OCI-LY1 (cell line): ENCODE data around the gene ATP6V0E1.

ENCODE experiments used
- H2AFZ ChIP-seq: fragments of 200-600 bp; sonication (generic), shearing (Covaris generic); 2 replicates; pipeline ENCODE4 v1.6.0; 2014; ENCODE audit warnings: antibody characterized with exemption, mild to moderate bottlenecking, low read length
- H3F3A ChIP-seq: fragments of 200-600 bp; sonication (generic), shearing (Covaris generic); 2 replicates; pipeline ENCODE4 v1.6.0; 2014; ENCODE audit warnings: mild to moderate bottlenecking, antibody characterized with exemption, low read length, moderate library complexity; ENCODE audit not compliant: insufficient read depth
- H3K27ac ChIP-seq: fragments of 200-600 bp; sonication (generic); 2 replicates; pipeline ENCODE4 v1.5.1; 2014; ENCODE audit warnings: low read length, mixed run types, mild to moderate bottlenecking, low read depth; ENCODE audit not compliant: poor library complexity, severe bottlenecking
- H3K27me3 ChIP-seq: fragments of 200-600 bp; sonication (generic); 2 replicates; pipeline ENCODE4 v1.6.0; 2014; ENCODE audit warnings: antibody characterized with exemption, mild to moderate bottlenecking, low read length, moderate library complexity; ENCODE audit not compliant: insufficient read depth
- H3K36me3 ChIP-seq: fragments of 200-600 bp; sonication (generic); 2 replicates; pipeline ENCODE4 v1.6.1; 2014; ENCODE audit warnings: mild to moderate bottlenecking, antibody characterized with exemption, low read length, moderate library complexity, mixed read lengths; ENCODE audit not compliant: insufficient read depth
- H3K4me1 ChIP-seq: fragments of 200-600 bp; sonication (generic); 2 replicates; pipeline ENCODE4 v1.5.1; 2014; ENCODE audit warnings: mild to moderate bottlenecking, low read length, moderate library complexity; ENCODE audit not compliant: insufficient read depth, severe bottlenecking
- H3K4me2 ChIP-seq: fragments of 200-600 bp; sonication (generic), shearing (Covaris generic); 2 replicates; pipeline ENCODE4 v1.6.1; 2014; ENCODE audit warnings: low read length
- H3K4me3 ChIP-seq: fragments of 200-600 bp; sonication (generic); 2 replicates; pipeline ENCODE4 v1.5.1; 2014; ENCODE audit warnings: low read length, low read depth, mild to moderate bottlenecking, mixed read lengths; ENCODE audit not compliant: poor library complexity, severe bottlenecking
- H3K79me2 ChIP-seq: fragments of 200-600 bp; shearing (Covaris generic); 2 replicates; pipeline ENCODE4 v1.6.1; 2016; ENCODE audit warnings: mixed run types, low read length, mixed read lengths; ENCODE audit not compliant: insufficient read depth
- H3K9ac ChIP-seq: fragments of 200-600 bp; sonication (generic), shearing (Covaris generic); 2 replicates; pipeline ENCODE4 v1.6.1; 2014; ENCODE audit warnings: mild to moderate bottlenecking, low read length, mixed read lengths
- H3K9me2 ChIP-seq: fragments of 200-600 bp; sonication (generic), shearing (Covaris generic); 2 replicates; pipeline ENCODE4 v1.6.1; 2014; ENCODE audit warnings: low read depth, mild to moderate bottlenecking, low read length, mixed read lengths
- H3K9me3 ChIP-seq: fragments of 200-600 bp; shearing (Covaris generic); 2 replicates; pipeline ENCODE4 v1.6.1; 2014; ENCODE audit warnings: low read length, mixed read lengths
- H4K20me1 ChIP-seq: fragments of 200-600 bp; sonication (generic), shearing (Covaris generic); 2 replicates; pipeline ENCODE4 v1.6.0; 2016; ENCODE audit warnings: mild to moderate bottlenecking, low read length; ENCODE audit not compliant: insufficient read depth
- EZH2 ChIP-seq: fragments of 200-600 bp; sonication (generic), shearing (Covaris generic); IDR thresholded peaks from 2 replicates; pipeline ENCODE4 v1.8.0; 2017; ENCODE audit warnings: borderline replicate concordance, mixed run types, mild to moderate bottlenecking, antibody characterized with exemption, low read length, moderate library complexity, mixed read lengths
- TF ChIP-seq, protein P1 (sequence below): fragments of 200-600 bp; sonication (generic), shearing (Covaris generic); IDR thresholded peaks from 2 replicates; pipeline ENCODE4 v1.5.1; 2017; ENCODE audit warnings: mild to moderate bottlenecking, antibody characterized with exemption, low read length, moderate library complexity, mixed read lengths

Gene ATP6V0E1

GRCh38 chr5:173053041-173053440 is 69.5 kb downstream of the ATP6V0E1 start:
- Histone ChIP-seq H2AFZ (no peak overlapping the region), H3K36me3 (no peaks in the 10 kb centered on the region), H3F3A (no peaks in the 10 kb centered on the region), H3K9ac (no peak overlapping the region), H3K4me3 (no peak overlapping the region), H3K9me3 (no peaks in the 10 kb centered on the region), H3K27me3 (no peaks in the 10 kb centered on the region), H3K4me1 (peaks cover 33% of the 10 kb centered on the region), H3K79me2 (peaks cover 4% of the 10 kb centered on the region), H4K20me1 (no peaks in the 10 kb centered on the region), H3K9me2 (no peaks in the 10 kb centered on the region), H3K4me2 (no peak overlapping the region), H3K27ac (no peak overlapping the region)
- TF ChIP-seq, protein P1, sequence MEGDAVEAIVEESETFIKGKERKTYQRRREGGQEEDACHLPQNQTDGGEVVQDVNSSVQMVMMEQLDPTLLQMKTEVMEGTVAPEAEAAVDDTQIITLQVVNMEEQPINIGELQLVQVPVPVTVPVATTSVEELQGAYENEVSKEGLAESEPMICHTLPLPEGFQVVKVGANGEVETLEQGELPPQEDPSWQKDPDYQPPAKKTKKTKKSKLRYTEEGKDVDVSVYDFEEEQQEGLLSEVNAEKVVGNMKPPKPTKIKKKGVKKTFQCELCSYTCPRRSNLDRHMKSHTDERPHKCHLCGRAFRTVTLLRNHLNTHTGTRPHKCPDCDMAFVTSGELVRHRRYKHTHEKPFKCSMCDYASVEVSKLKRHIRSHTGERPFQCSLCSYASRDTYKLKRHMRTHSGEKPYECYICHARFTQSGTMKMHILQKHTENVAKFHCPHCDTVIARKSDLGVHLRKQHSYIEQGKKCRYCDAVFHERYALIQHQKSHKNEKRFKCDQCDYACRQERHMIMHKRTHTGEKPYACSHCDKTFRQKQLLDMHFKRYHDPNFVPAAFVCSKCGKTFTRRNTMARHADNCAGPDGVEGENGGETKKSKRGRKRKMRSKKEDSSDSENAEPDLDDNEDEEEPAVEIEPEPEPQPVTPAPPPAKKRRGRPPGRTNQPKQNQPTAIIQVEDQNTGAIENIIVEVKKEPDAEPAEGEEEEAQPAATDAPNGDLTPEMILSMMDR = no peak
- no peak for TF ChIP-seq EZH2

GRCh38 chr5:173055042-173055721 is 71.6 kb downstream of the ATP6V0E1 start:
- Histone ChIP-seq H3K36me3 (no peaks in the 10 kb centered on the region), H3K27ac (no peak overlapping the region), H4K20me1 (no peaks in the 10 kb centered on the region), H3F3A (no peaks in the 10 kb centered on the region), H3K4me2 (peak overlapping the region; percentile 92), H3K27me3 (no peaks in the 10 kb centered on the region), H3K9me2 (no peaks in the 10 kb centered on the region), H3K9me3 (no peaks in the 10 kb centered on the region), H3K4me3 (peak overlapping the region; percentile 77), H3K9ac (peak overlapping the region; percentile 65), H3K79me2 (peaks cover 11% of the 10 kb centered on the region), H3K4me1 (peaks cover 37% of the 10 kb centered on the region), H2AFZ (no peak overlapping the region)
- TF ChIP-seq EZH2 = no peak
- TF ChIP-seq, protein P1 = no peak

DNA sequence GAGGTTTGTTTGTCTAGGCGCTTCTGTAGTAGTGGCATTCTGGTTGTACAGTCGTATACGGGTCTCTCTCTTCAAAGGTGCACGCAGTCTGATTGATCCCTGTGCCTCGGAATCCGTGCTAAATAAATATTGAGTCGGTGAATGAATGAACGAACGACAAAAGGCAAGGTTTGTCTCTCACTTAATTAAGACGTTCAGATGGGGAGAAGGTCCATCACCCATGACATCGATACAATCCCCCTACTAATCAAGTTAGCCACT is 72.1 kb downstream of the ATP6V0E1 start:
- Histone ChIP-seq H3K27ac (no peak overlapping the region), H3K4me3 (peak overlapping the region; percentile 77), H3K27me3 (no peaks in the 10 kb centered on the region), H3K9ac (peak overlapping the region; percentile 65), H4K20me1 (no peaks in the 10 kb centered on the region), H3K79me2 (peaks cover 11% of the 10 kb centered on the region), H3K9me3 (no peaks in the 10 kb centered on the region), H3K4me2 (peak overlapping the region; percentile 92), H2AFZ (no peak overlapping the region), H3K9me2 (no peaks in the 10 kb centered on the region), H3K36me3 (no peaks in the 10 kb centered on the region), H3K4me1 (peaks cover 37% of the 10 kb centered on the region), H3F3A (no peaks in the 10 kb centered on the region)
- TF ChIP-seq, protein P1 = no peak
- no peak for TF ChIP-seq EZH2
